Activated T-cell treated with anti-CD3 and anti-CD28 coated beads, Interleukin-2, amount 50 U/mL, for 4 hours (primary cell): ENCODE results near the gene OBP2B. TPM values are rescaled to one million over a fixed set of nuclear protein-coding genes. Genes with fewer than 3 reads are reported as not detected.
A peak's percentile ranks its signal among the peaks of the same experiment; 100 is the strongest.
"Not testable (repeated sequence)": the region's sequence is repeated elsewhere in the genome, so short reads cannot be mapped to it uniquely, and the experiment has no call there.

Experiments
- ATAC-seq, 2 donors: fragments of 200-7000 bp; cut with Tn5 transposase; one replicate each; pipeline ENCODE4 v1.10.0; 2021
- DNase-seq: peaks from one replicate; pipeline ENCODE4 v3.0.0-alpha.2; 2020
- H3K27me3 Mint-ChIP-seq: one replicate; pipeline ENCODE4 v1.8.0; 2021; ENCODE audit warnings: low read depth, mixed read lengths
- H3K36me3 Mint-ChIP-seq: one replicate; pipeline ENCODE4 v1.8.0; 2022; ENCODE audit warnings: mixed read lengths; ENCODE audit not compliant: insufficient read depth
- H3K4me1 Mint-ChIP-seq: one replicate; pipeline ENCODE4 v1.8.0; 2021; ENCODE audit warnings: low read depth, mixed read lengths
- H3K4me3 Mint-ChIP-seq: one replicate; pipeline ENCODE4 v1.8.0; 2021; ENCODE audit warnings: mild to moderate bottlenecking, moderate library complexity, mixed read lengths
- H3K9me3 Mint-ChIP-seq: one replicate; pipeline ENCODE4 v1.8.0; 2021; ENCODE audit warnings: mixed read lengths
- total RNA-seq, 3 donors: library from RNA; stranded (reverse); gene quantifications; one replicate each; pipeline ENCODE4 v1.2.1, GENCODE V29; 2021

The OBP2B gene
- total RNA-seq, 3 donors from 2014 or later, result not detected

- H3K4me1 Mint-ChIP-seq, result no peaks in the 10 kb centered on the region
- H3K36me3 Mint-ChIP-seq, result no peaks in the 10 kb centered on the region
- DNase-seq, result no peak
- H3K4me3 Mint-ChIP-seq, result no peak overlapping the region
- H3K9me3 Mint-ChIP-seq, result no peaks in the 10 kb centered on the region
- ATAC-seq, result no peak
- peaks cover 23% of the 10 kb centered on the region for H3K27me3 Mint-ChIP-seq
Observed at GRCh38 chr9:133248726-133249295, 39.8 kb upstream of the OBP2B start.

- DNase-seq (no peak), ATAC-seq (no peak)
- H3K4me1 Mint-ChIP-seq, result no peaks in the 10 kb centered on the region
Observed at GRCh38 chr9:133247632-133248031, 38.6 kb upstream of the OBP2B start.

GRCh38 chr9:133246991-133247390 lies 37.9 kb upstream of the OBP2B start:
- Mint-ChIP-seq H3K9me3 (no peaks in the 10 kb centered on the region), H3K4me1 (no peaks in the 10 kb centered on the region), H3K27me3 (peaks cover 26% of the 10 kb centered on the region), H3K36me3 (no peaks in the 10 kb centered on the region), H3K4me3 (no peak overlapping the region)
- DNase-seq (no peak), ATAC-seq (no peak)

More at GRCh38 chr9:133247632-133248031, 38.6 kb upstream of the OBP2B start:
- Mint-ChIP-seq H3K27me3 (peaks cover 23% of the 10 kb centered on the region), H3K9me3 (no peaks in the 10 kb centered on the region), H3K36me3 (no peaks in the 10 kb centered on the region), H3K4me3 (no peak overlapping the region)

- Mint-ChIP-seq H3K9me3 (no peaks in the 10 kb centered on the region), H3K36me3 (no peaks in the 10 kb centered on the region), H3K27me3 (peaks cover 28% of the 10 kb centered on the region), H3K4me1 (no peaks in the 10 kb centered on the region), H3K4me3 (no peak overlapping the region)
- DNase-seq (no peak), ATAC-seq (no peak)
Observed at GRCh38 chr9:133246562-133246961, 37.5 kb upstream of the OBP2B start.

- H3K36me3 Mint-ChIP-seq, result no peaks in the 10 kb centered on the region
- H3K4me1 Mint-ChIP-seq, result peaks cover 13% of the 10 kb centered on the region
- peaks cover 24% of the 10 kb centered on the region for H3K27me3 Mint-ChIP-seq
- no peaks in the 10 kb centered on the region for H3K9me3 Mint-ChIP-seq
- ATAC-seq (no peak), DNase-seq (no peak)
- no peak overlapping the region for H3K4me3 Mint-ChIP-seq
Observed at GRCh38 chr9:133242991-133243390, 33.9 kb upstream of the OBP2B start.

- Mint-ChIP-seq H3K4me3 (no peak overlapping the region), H3K9me3 (no peaks in the 10 kb centered on the region), H3K36me3 (no peaks in the 10 kb centered on the region), H3K27me3 (peaks cover 28% of the 10 kb centered on the region), H3K4me1 (peaks cover 15% of the 10 kb centered on the region)
- no peak for ATAC-seq
- DNase-seq, result no peak
Observed at GRCh38 chr9:133242241-133242640, 33.2 kb upstream of the OBP2B start.

GRCh38 chr9:133239533-133240090 lies 30.6 kb upstream of the OBP2B start:
- Mint-ChIP-seq H3K9me3 (no peaks in the 10 kb centered on the region), H3K4me1 (peaks cover 15% of the 10 kb centered on the region), H3K4me3 (no peak overlapping the region), H3K27me3 (peaks cover 27% of the 10 kb centered on the region), H3K36me3 (no peaks in the 10 kb centered on the region)
- DNase-seq (no peak), ATAC-seq (no peak)

GRCh38 chr9:133238851-133239532 lies 29.9 kb upstream of the OBP2B start:
- peak overlapping the region; percentile 53 for H3K4me3 Mint-ChIP-seq
- peak; percentile 89 to 93 for ATAC-seq
- H3K4me1 Mint-ChIP-seq, result peaks cover 15% of the 10 kb centered on the region
- H3K9me3 Mint-ChIP-seq, result no peaks in the 10 kb centered on the region
- H3K36me3 Mint-ChIP-seq, result no peaks in the 10 kb centered on the region
- peak; percentile 53 for DNase-seq
- peaks cover 26% of the 10 kb centered on the region for H3K27me3 Mint-ChIP-seq

- peak; percentile 68 to 74 for ATAC-seq
- Mint-ChIP-seq H3K4me1 (peaks cover 15% of the 10 kb centered on the region), H3K9me3 (no peaks in the 10 kb centered on the region), H3K36me3 (no peaks in the 10 kb centered on the region), H3K4me3 (peak overlapping the region; percentile 53), H3K27me3 (peaks cover 26% of the 10 kb centered on the region)
- DNase-seq, result peak; percentile 20
Observed at GRCh38 chr9:133238272-133238850, 29.3 kb upstream of the OBP2B start.

- ATAC-seq, result no peak
- Mint-ChIP-seq H3K4me1 (peaks cover 15% of the 10 kb centered on the region), H3K36me3 (no peaks in the 10 kb centered on the region), H3K27me3 (peaks cover 26% of the 10 kb centered on the region), H3K9me3 (no peaks in the 10 kb centered on the region), H3K4me3 (no peak overlapping the region)
- no peak for DNase-seq
Observed at GRCh38 chr9:133237035-133237731, 28.1 kb upstream of the OBP2B start.

GRCh38 chr9:133236291-133237034 lies 27.4 kb upstream of the OBP2B start:
- Mint-ChIP-seq H3K4me1 (peaks cover 15% of the 10 kb centered on the region), H3K27me3 (peaks cover 21% of the 10 kb centered on the region)
- not testable (repeated sequence) for H3K9me3 Mint-ChIP-seq, H3K4me3 Mint-ChIP-seq, H3K36me3 Mint-ChIP-seq, ATAC-seq, DNase-seq

GRCh38 chr9:133235549-133236222 lies 26.6 kb upstream of the OBP2B start:
- no peak for ATAC-seq
- H3K4me1 Mint-ChIP-seq, result peaks cover 15% of the 10 kb centered on the region
- no peak overlapping the region for H3K4me3 Mint-ChIP-seq
- no peaks in the 10 kb centered on the region for H3K36me3 Mint-ChIP-seq
- DNase-seq, result no peak
- peaks cover 20% of the 10 kb centered on the region for H3K27me3 Mint-ChIP-seq
- H3K9me3 Mint-ChIP-seq, result no peaks in the 10 kb centered on the region

GRCh38 chr9:133234577-133235322 lies 25.7 kb upstream of the OBP2B start:
- Mint-ChIP-seq H3K4me1 (peaks cover 15% of the 10 kb centered on the region), H3K9me3 (no peaks in the 10 kb centered on the region), H3K27me3 (peaks cover 13% of the 10 kb centered on the region), H3K36me3 (no peaks in the 10 kb centered on the region), H3K4me3 (no peak overlapping the region)
- DNase-seq (no peak), ATAC-seq (no peak)
